Keratinocyte (primary cell): ENCODE results near the gene ASTN1. TPM values are rescaled to one million over a fixed set of nuclear protein-coding genes. Genes with fewer than 3 reads are reported as not detected.

Source experiments
- DNase-seq: peaks from one replicate; pipeline ENCODE4 v3.0.0-alpha.2; 2011; ENCODE audit warnings: low read depth, missing footprints, low spot score
- FAIRE-seq: peaks from 2 replicates; lab custom pipeline; 2011; peaks lifted over from hg19 to GRCh38; lab: Jason Lieb, UNC
- H2AFZ ChIP-seq: 2 replicates; pipeline ENCODE4 v1.6.0; 2012; ENCODE audit warnings: low read length, control low read depth, inconsistent platforms; ENCODE audit not compliant: control insufficient read depth
- H3K27ac ChIP-seq: 2 replicates; pipeline ENCODE4 v1.5.1; 2011; ENCODE audit warnings: low read length; ENCODE audit not compliant: control insufficient read depth, insufficient read depth
- H3K27me3 ChIP-seq: 3 replicates; pipeline ENCODE4 v1.6.0; 2011; ENCODE audit warnings: low read length; ENCODE audit not compliant: control insufficient read depth, insufficient read depth; ENCODE audit errors: extremely low read depth
- H3K36me3 ChIP-seq, 2 experiments: 2 replicates in 1 of 2; 3 replicates in 1 of 2; pipeline ENCODE4 v1.5.1; 2011; ENCODE audit warnings: low read length in 2 of 2, mild to moderate bottlenecking in 1 of 2; ENCODE audit not compliant: control insufficient read depth in 2 of 2, insufficient read depth in 2 of 2; ENCODE audit errors: extremely low read depth in 1 of 2
- H3K4me1 ChIP-seq: 3 replicates; pipeline ENCODE4 v1.5.1; 2011; ENCODE audit warnings: low read length; ENCODE audit not compliant: control insufficient read depth, insufficient read depth; ENCODE audit errors: extremely low read depth
- H3K4me2 ChIP-seq: 3 replicates; pipeline ENCODE4 v1.6.0; 2011; ENCODE audit warnings: low read depth, low read length; ENCODE audit not compliant: control insufficient read depth, insufficient read depth; ENCODE audit errors: extremely low read depth
- H3K4me3 ChIP-seq, 3 experiments: fragments of 200-600 bp in 1 of 3; sonication (generic) in 1 of 3; 2 replicates in 2 of 3; 3 replicates in 1 of 3; pipeline ENCODE4 v1.5.1; 2011 to 2016; ENCODE audit warnings: low read length in 3 of 3, mild to moderate bottlenecking in 3 of 3, control low read depth in 2 of 3, inconsistent platforms in 1 of 3, low read depth in 1 of 3, mixed read lengths in 1 of 3, mixed run types in 1 of 3, moderate library complexity in 1 of 3; ENCODE audit not compliant: control insufficient read depth in 2 of 3, insufficient read depth in 2 of 3; ENCODE audit errors: extremely low read depth in 1 of 3
- H3K79me2 ChIP-seq: 2 replicates; pipeline ENCODE4 v1.6.0; 2012; ENCODE audit warnings: low read length; ENCODE audit not compliant: control insufficient read depth, insufficient read depth
- H3K9ac ChIP-seq: 3 replicates; pipeline ENCODE4 v1.6.0; 2011; ENCODE audit warnings: low read length; ENCODE audit not compliant: control insufficient read depth, insufficient read depth; ENCODE audit errors: extremely low read depth
- H3K9me1 ChIP-seq: 3 replicates; pipeline ENCODE4 v1.6.0; 2011; ENCODE audit warnings: low read length; ENCODE audit not compliant: control insufficient read depth, insufficient read depth; ENCODE audit errors: extremely low read depth
- H3K9me3 ChIP-seq: 2 replicates; pipeline ENCODE4 v1.5.1; 2012; ENCODE audit warnings: low read depth, low read length; ENCODE audit not compliant: control insufficient read depth
- H4K20me1 ChIP-seq: 3 replicates; pipeline ENCODE4 v1.6.0; 2011; ENCODE audit warnings: low read length; ENCODE audit not compliant: control insufficient read depth, insufficient read depth; ENCODE audit errors: extremely low read depth
- EZH2 ChIP-seq: IDR thresholded peaks from one replicate; pipeline ENCODE4 v1.6.1; 2012; ENCODE audit warnings: inconsistent platforms, mild to moderate bottlenecking, low read length, moderate library complexity
- dilution Hi-C: fragments of 300-500 bp; cut with MboI; formaldehyde crosslinking; loops from one replicate; pipeline ENCODE4 v1.7.0; 2020; ENCODE audit warnings: low sequenced_read_pairs; ENCODE audit not compliant: extremely low pct_ligation_motif_present
- polyA plus RNA-seq, 5 experiments: library from polyadenylated mRNA; depleted of rRNA in 3 of 5; stranded (reverse) in 3 of 5; stranded (forward) in 1 of 5; unstranded in 1 of 5; fragments of >200 nt; gene quantifications; 1 replicate in 1 of 5; 2 replicates in 3 of 5; 3 replicates in 1 of 5; pipeline versions ENCODE4 v1.2.1 to v1.2.3, GENCODE V29; 2011 to 2012; ENCODE audit warnings: missing spikeins in 2 of 5, low read depth in 1 of 5, low replicate concordance in 1 of 5
- TF ChIP-seq, protein P1 (sequence below), 3 experiments: IDR thresholded peaks in 1 of 3; conservative IDR thresholded peaks in 1 of 3; optimal IDR thresholded peaks in 1 of 3; 2 replicates in 2 of 3; 3 replicates in 1 of 3; pipeline versions ENCODE3 to v1.5.1; 2011; ENCODE audit warnings: low read length in 3 of 3, mild to moderate bottlenecking in 3 of 3, moderate library complexity in 2 of 3, control low read depth in 1 of 3, inconsistent platforms in 1 of 3; ENCODE audit not compliant: insufficient read depth in 2 of 3; ENCODE audit errors: extremely low read depth in 1 of 3

ASTN1 gene
- polyA plus RNA-seq, 1 donor (not counting 4 experiments of a cell fraction or from before 2014, with no cell fraction given) = 0.08 TPM

DNA sequence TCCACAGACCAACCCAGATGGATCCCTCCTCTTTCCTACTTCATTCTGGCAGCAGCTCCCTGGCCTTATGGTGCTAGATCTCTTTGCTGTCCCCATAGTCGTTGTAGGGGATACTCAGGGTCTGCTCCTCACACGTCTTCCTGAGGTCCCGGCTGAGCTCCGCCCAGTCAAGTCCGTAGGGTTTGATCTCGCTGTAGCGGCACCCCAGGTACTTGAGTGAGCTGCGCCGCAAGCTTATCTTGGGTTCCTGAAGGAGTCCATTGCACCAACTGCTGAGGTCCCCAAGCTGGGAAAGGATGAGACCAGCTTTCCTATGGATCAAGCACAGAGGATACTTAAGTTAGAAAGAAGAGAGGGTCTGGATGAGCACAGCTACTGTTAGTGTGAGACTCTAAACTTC, 300.3 kb downstream of the ASTN1 start:
- Histone ChIP-seq H3K27me3 (peaks cover 2% of the 10 kb centered on the region), H2AFZ (no peak overlapping the region), H3K9me3 (no peaks in the 10 kb centered on the region), H3K9ac (no peak overlapping the region), H3K4me3 (no peak overlapping the region), H3K4me1 (no peaks in the 10 kb centered on the region), H3K79me2 (no peaks in the 10 kb centered on the region), H3K4me2 (no peak overlapping the region), H3K27ac (no peak overlapping the region), H3K36me3 (no peaks in the 10 kb centered on the region), H4K20me1 (no peaks in the 10 kb centered on the region), H3K9me1 (no peaks in the 10 kb centered on the region)
- DNase-seq (no peak), FAIRE-seq (no peak)
- no peak for TF ChIP-seq EZH2
- TF ChIP-seq, protein P1, sequence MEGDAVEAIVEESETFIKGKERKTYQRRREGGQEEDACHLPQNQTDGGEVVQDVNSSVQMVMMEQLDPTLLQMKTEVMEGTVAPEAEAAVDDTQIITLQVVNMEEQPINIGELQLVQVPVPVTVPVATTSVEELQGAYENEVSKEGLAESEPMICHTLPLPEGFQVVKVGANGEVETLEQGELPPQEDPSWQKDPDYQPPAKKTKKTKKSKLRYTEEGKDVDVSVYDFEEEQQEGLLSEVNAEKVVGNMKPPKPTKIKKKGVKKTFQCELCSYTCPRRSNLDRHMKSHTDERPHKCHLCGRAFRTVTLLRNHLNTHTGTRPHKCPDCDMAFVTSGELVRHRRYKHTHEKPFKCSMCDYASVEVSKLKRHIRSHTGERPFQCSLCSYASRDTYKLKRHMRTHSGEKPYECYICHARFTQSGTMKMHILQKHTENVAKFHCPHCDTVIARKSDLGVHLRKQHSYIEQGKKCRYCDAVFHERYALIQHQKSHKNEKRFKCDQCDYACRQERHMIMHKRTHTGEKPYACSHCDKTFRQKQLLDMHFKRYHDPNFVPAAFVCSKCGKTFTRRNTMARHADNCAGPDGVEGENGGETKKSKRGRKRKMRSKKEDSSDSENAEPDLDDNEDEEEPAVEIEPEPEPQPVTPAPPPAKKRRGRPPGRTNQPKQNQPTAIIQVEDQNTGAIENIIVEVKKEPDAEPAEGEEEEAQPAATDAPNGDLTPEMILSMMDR (optimal IDR thresholded peaks at IDR 0.05 in 1 of 3, IDR thresholded peaks at IDR 0.05 in 1 of 3, conservative IDR thresholded peaks at IDR 0.05 in 1 of 3; ENCODE audit: extremely low read depth in 1 of 3, insufficient read depth in 2 of 3, low read length in 3 of 3) = no peak
- dilution Hi-C loops = no loop called here

DNA sequence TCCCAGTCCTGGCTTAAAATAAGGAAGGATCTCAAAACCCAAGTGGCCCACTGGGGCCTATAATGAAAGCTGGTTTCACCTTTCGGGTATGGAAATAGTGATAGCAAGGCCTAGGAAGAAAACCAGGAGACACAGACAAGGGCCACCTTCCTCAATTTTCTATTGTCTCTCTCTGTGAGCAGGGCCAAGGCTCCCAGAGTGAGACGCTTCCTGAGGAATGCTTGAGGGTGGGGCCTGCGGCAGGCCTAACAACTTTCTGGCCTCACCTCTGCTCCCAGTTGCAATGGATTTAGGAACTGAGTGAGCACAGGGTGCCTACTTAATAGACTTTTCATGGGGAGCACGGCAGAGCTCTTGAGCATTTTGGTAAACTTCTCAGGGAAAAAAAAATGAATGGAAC, 300.9 kb downstream of the ASTN1 start:
- DNase-seq (no peak), FAIRE-seq (no peak)
- Histone ChIP-seq H3K4me3 (no peak overlapping the region), H3K79me2 (no peaks in the 10 kb centered on the region), H3K4me1 (no peaks in the 10 kb centered on the region), H4K20me1 (no peaks in the 10 kb centered on the region), H3K27ac (no peak overlapping the region), H3K4me2 (no peak overlapping the region), H3K9ac (no peak overlapping the region), H3K36me3 (no peaks in the 10 kb centered on the region), H2AFZ (no peak overlapping the region), H3K27me3 (peaks cover under 1% of the 10 kb centered on the region), H3K9me3 (no peaks in the 10 kb centered on the region), H3K9me1 (no peaks in the 10 kb centered on the region)
- dilution Hi-C loops = no loop called here
- no peak for TF ChIP-seq EZH2
- TF ChIP-seq, protein P1 (optimal IDR thresholded peaks at IDR 0.05 in 1 of 3, IDR thresholded peaks at IDR 0.05 in 1 of 3, conservative IDR thresholded peaks at IDR 0.05 in 1 of 3; ENCODE audit: extremely low read depth in 1 of 3, insufficient read depth in 2 of 3, low read length in 3 of 3) = no peak
